Stomach (tissue), 4 donors: Measurements from ENCODE around the gene PCDHGB2.
"Not testable (repeated sequence)": the region's sequence is repeated elsewhere in the genome, so short reads cannot be mapped to it uniquely, and the experiment has no call there.

Experiments used
- CTCF ChIP-seq, 7 experiments: fragments of 450-650 bp in 4 of 7; fragments of 200-600 bp in 3 of 7; sonication (generic) in 3 of 7; IDR thresholded peaks; one replicate each; pipeline ENCODE4 v1.5.1; 2016 to 2019; ENCODE audit warnings: antibody characterized with exemption in 7 of 7, control low read depth in 2 of 7, mild to moderate bottlenecking in 1 of 7
- POLR2A ChIP-seq, 4 donors: fragments of 450-650 bp; IDR thresholded peaks; one replicate each; pipeline ENCODE4 v1.6.1; 2016; ENCODE audit warnings: antibody characterized with exemption in 4 of 4, control low read depth in 2 of 4, mild to moderate bottlenecking in 1 of 4, moderate library complexity in 1 of 4
- POLR2AphosphoS5 ChIP-seq, 3 donors: sonication (generic); formaldehyde crosslinking; IDR thresholded peaks; one replicate each; pipeline ENCODE4 v1.6.1; 2016; ENCODE audit warnings: antibody characterized with exemption in 3 of 3

- not testable (repeated sequence) for TF ChIP-seq POLR2AphosphoS5, POLR2A (IDR thresholded peaks at IDR 0.05)
- TF ChIP-seq CTCF (IDR thresholded peaks at IDR 0.05), result peak in 1 of 7 experiments; percentile 13
Observed at GRCh38 chr5:141387557-141388311, 27.9 kb downstream of the PCDHGB2 start, which contains the start of gene PCDHGB4.
